Body of pancreas (tissue), 4 donors: ENCODE data around the gene LIPT1. TPM values are rescaled to one million over a fixed set of nuclear protein-coding genes. Genes with fewer than 3 reads are reported as not detected.

Experiments used
- ATAC-seq: fragments of 150-250 bp; one replicate; pipeline ENCODE4 v1.9.1; 2016
- DNase-seq, 4 donors: peaks; one replicate each; pipeline ENCODE4 v3.0.0-alpha.2; 2019
- H3K27ac ChIP-seq, 4 donors: fragments of 200-600 bp; sonication (generic); 1 replicate in 3 of 4; 2 replicates in 1 of 4; pipeline versions ENCODE4 v1.5.1 to v1.6.1; 2016 to 2019; ENCODE audit warnings: mild to moderate bottlenecking in 1 of 4, mixed read lengths in 1 of 4, moderate library complexity in 1 of 4
- H3K27me3 ChIP-seq, 2 donors: fragments of 200-600 bp; sonication (generic); one replicate each; pipeline ENCODE4 v1.6.0; 2016; ENCODE audit warnings: mild to moderate bottlenecking in 1 of 2
- H3K36me3 ChIP-seq, 2 donors: fragments of 200-600 bp; sonication (generic); replicated peaks in 1 of 2; 2 replicates each; pipeline ENCODE4 v1.5.1; 2016; ENCODE audit warnings: low read depth in 2 of 2; ENCODE audit not compliant: insufficient read depth in 1 of 2
- H3K4me1 ChIP-seq: fragments of 200-600 bp; sonication (generic); one replicate; pipeline ENCODE4 v1.6.0; 2016
- H3K4me3 ChIP-seq, 2 donors: fragments of 200-600 bp; sonication (generic); 1 replicate in 1 of 2; 2 replicates in 1 of 2; pipeline ENCODE4 v1.5.1; 2016 to 2019
- H3K9me3 ChIP-seq, 3 donors: fragments of 200-600 bp; sonication (generic); 1 replicate in 2 of 3; 2 replicates in 1 of 3; pipeline ENCODE4 v1.5.1; 2016
- CTCF ChIP-seq, 7 experiments: fragments of 450-650 bp in 4 of 7; fragments of 200-600 bp in 3 of 7; sonication (generic) in 3 of 7; IDR thresholded peaks; one replicate each; pipeline ENCODE4 v1.5.1; 2016 to 2019; ENCODE audit warnings: antibody characterized with exemption in 7 of 7
- POLR2A ChIP-seq, 3 donors: fragments of 450-650 bp; IDR thresholded peaks; one replicate each; pipeline ENCODE4 v1.6.1; 2016; ENCODE audit warnings: antibody characterized with exemption in 3 of 3, mild to moderate bottlenecking in 2 of 3
- WGBS, 2 donors: methylation state at CpG; one replicate each; pipeline ENCODE4 v1.1.5; 2017; 5-methylcytosine and 5-hydroxymethylcytosine counted together
- intact Hi-C: fragments of 100-400 bp; cut with DNase I; formaldehyde crosslinking; loops from one replicate; pipeline ENCODE4 v1.15.1; 2023
- total RNA-seq, 2 donors: library from RNA; depleted of rRNA; stranded (reverse); fragments of >200 nt; gene quantifications; one replicate each; pipeline ENCODE4 v1.1.0, GENCODE V29; 2016

LIPT1 gene
- total RNA-seq: 10 to 100 TPM in 1 of 2 donors, 1 to 10 TPM in 1; 2.1 to 12.9 TPM

- no peaks in the 10 kb centered on the region for H3K27me3 ChIP-seq
- H3K27ac ChIP-seq: peak within 1 kb of the TSS; percentile 68 to 98 (median 91)
- TF ChIP-seq POLR2A (IDR thresholded peaks at IDR 0.05): peak; percentile 84 to 94 (median 92)
- TF ChIP-seq CTCF (IDR thresholded peaks at IDR 0.05): peak in 1 of 7 experiments; percentile 19
- peak within 1 kb of the TSS; percentile 17 to 66 for H3K4me3 ChIP-seq
- DNase-seq (peak; percentile 89 to 94 (median 94)), ATAC-seq (peak; percentile 99)
- 0% methylated on average over 30 to 70 of the region's 70 CpGs for WGBS, 2 donors
- H3K36me3 ChIP-seq: no peaks in the 10 kb centered on the region
- no peaks in the 10 kb centered on the region for H3K9me3 ChIP-seq
- intact Hi-C loops: no loop called here
- H3K4me1 ChIP-seq: peaks cover 24% of the 10 kb centered on the region
These were observed at the start of gene LIPT1, which contains the start of gene TSGA10 for GRCh38 chr2:99154643-99155536. LIPT1 (plus strand) TSS chr2:99154967; CDS start chr2:99161958, 6,991 bp downstream. TSGA10 (minus strand) TSS chr2:99154942; CDS start chr2:99109439, 45,503 bp downstream.

- ATAC-seq (no peak), DNase-seq (no peak)
- H3K36me3 ChIP-seq: no peaks in the 10 kb centered on the region
- intact Hi-C loops: no loop called here
- H3K9me3 ChIP-seq: no peaks in the 10 kb centered on the region
- no peak overlapping the region for H3K4me3 ChIP-seq
- WGBS, 2 donors: 67 to 74% methylated on average over 2 of the region's 2 CpGs
- TF ChIP-seq POLR2A (IDR thresholded peaks at IDR 0.05) (no peak), CTCF (IDR thresholded peaks at IDR 0.05) (no peak)
- no peaks in the 10 kb centered on the region for H3K4me1 ChIP-seq
- no peaks in the 10 kb centered on the region for H3K27me3 ChIP-seq
- H3K27ac ChIP-seq: no peak overlapping the region
These were observed 47.9 kb upstream of the LIPT1 start for GRCh38 chr2:99106913-99107312.

- H3K4me1 ChIP-seq: no peaks in the 10 kb centered on the region
- no peaks in the 10 kb centered on the region for H3K27me3 ChIP-seq
- 53 to 68% methylated on average over 2 of the region's 2 CpGs for WGBS, 2 donors
- intact Hi-C loops: no loop called here
- no peak for DNase-seq
- TF ChIP-seq POLR2A (IDR thresholded peaks at IDR 0.05) (no peak), CTCF (IDR thresholded peaks at IDR 0.05) (no peak)
- H3K4me3 ChIP-seq: no peak overlapping the region
- no peak overlapping the region for H3K27ac ChIP-seq
- no peak for ATAC-seq
- H3K36me3 ChIP-seq: no peaks in the 10 kb centered on the region
- H3K9me3 ChIP-seq: no peaks in the 10 kb centered on the region
These were observed 43.5 kb upstream of the LIPT1 start for GRCh38 chr2:99111236-99111635.

- H3K27ac ChIP-seq: no peak overlapping the region
- WGBS, 2 donors: 80 to 90% methylated on average over 1 of the region's 1 CpG
These were observed 42.8 kb upstream of the LIPT1 start for GRCh38 chr2:99111945-99112344.

More at GRCh38 chr2:99111945-99112344, 42.8 kb upstream of the LIPT1 start:
- no peak for TF ChIP-seq POLR2A (IDR thresholded peaks at IDR 0.05)
- TF ChIP-seq CTCF (IDR thresholded peaks at IDR 0.05): no peak
- H3K9me3 ChIP-seq: no peaks in the 10 kb centered on the region
- H3K36me3 ChIP-seq: no peaks in the 10 kb centered on the region
- no peaks in the 10 kb centered on the region for H3K4me1 ChIP-seq
- intact Hi-C loops: no loop called here
- no peak for ATAC-seq
- DNase-seq: no peak
- no peak overlapping the region for H3K4me3 ChIP-seq
- H3K27me3 ChIP-seq: no peaks in the 10 kb centered on the region
